ENCODE measurements around the gene STK25.
"Not testable (repeated sequence)": the region's sequence is repeated elsewhere in the genome, so short reads cannot be mapped to it uniquely, and the experiment has no call there.

The STK25 gene

GRCh38 chr2:241463276-241464135 lies 44.9 kb downstream of the STK25 start:
- no peak for DNase-seq (ENCODE audit: low read depth)

- no peak for DNase-seq (ENCODE audit: low read depth)
Observed at GRCh38 chr2:241461693-241462677, 46.4 kb downstream of the STK25 start.

GRCh38 chr2:241460631-241461030 lies 47.8 kb downstream of the STK25 start:
- no peak for DNase-seq (ENCODE audit: low read depth)

- DNase-seq (ENCODE audit: low read depth) = no peak
Observed at GRCh38 chr2:241459520-241459919, 48.9 kb downstream of the STK25 start.

GRCh38 chr2:241458687-241459086 lies 49.7 kb downstream of the STK25 start:
- no peak for DNase-seq (ENCODE audit: low read depth)

- DNase-seq (ENCODE audit: low read depth) = no peak
Observed at GRCh38 chr2:241456546-241456945, 51.8 kb downstream of the STK25 start.

- no peak for DNase-seq (ENCODE audit: low read depth)
Observed at GRCh38 chr2:241454837-241455485, 53.4 kb downstream of the STK25 start.

- DNase-seq (ENCODE audit: low read depth) = not testable (repeated sequence)
Observed at GRCh38 chr2:241453919-241454318, 54.5 kb downstream of the STK25 start.

- DNase-seq (ENCODE audit: low read depth) = no peak
Observed at GRCh38 chr2:241451840-241452506, 56.4 kb downstream of the STK25 start.

GRCh38 chr2:241450092-241450491 lies 58.3 kb downstream of the STK25 start:
- DNase-seq (ENCODE audit: low read depth) = not testable (repeated sequence)

- DNase-seq (ENCODE audit: low read depth) = no peak
Observed at GRCh38 chr2:241445426-241445825, 63.0 kb downstream of the STK25 start.

- peak; percentile 85 for DNase-seq (ENCODE audit: low read depth)
Observed at GRCh38 chr2:241443486-241444223, 64.7 kb downstream of the STK25 start.
